ENCODE measurements around the gene OTUD1. TPM values are rescaled to one million over a fixed set of nuclear protein-coding genes. Genes with fewer than 3 reads are reported as not detected.
A peak's percentile ranks its signal among the peaks of the same experiment; 100 is the strongest.

OTUD1 gene
- total RNA-seq, 2 experiments from 2014 or later, result 6.6 to 7.0 TPM

DNA sequence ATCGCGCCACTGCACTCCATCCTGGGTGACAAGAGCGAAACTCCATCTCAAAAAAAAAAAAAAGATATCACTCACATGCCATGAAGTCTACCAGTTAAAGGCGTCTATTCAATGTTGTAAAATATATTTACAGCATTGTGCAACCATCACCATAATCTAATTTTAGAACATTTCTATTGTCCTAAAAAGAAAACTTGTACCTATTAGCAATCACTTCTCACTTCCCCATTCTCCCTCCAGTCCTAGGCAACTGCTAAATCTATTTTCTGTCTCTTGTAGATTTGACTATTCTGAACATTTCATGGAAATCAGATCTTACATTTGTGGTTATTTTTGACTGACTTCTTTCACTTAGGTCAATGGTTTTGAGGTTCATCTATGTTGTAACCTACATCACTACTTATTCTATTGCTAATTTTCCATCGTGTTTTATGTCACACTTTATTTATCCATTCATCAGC is 25.2 kb upstream of the OTUD1 start:
- peaks cover 22% of the 10 kb centered on the region for H3K4me1 Mint-ChIP-seq (ENCODE audit: low read depth)
- H3K27ac Mint-ChIP-seq, result peak overlapping the region; percentile 40
- no peak for DNase-seq
- no peaks in the 10 kb centered on the region for H3K36me3 Mint-ChIP-seq (ENCODE audit: low read depth)
- POLR2A ChIA-PET, result no interaction called here
- TF ChIP-seq, protein P1, sequence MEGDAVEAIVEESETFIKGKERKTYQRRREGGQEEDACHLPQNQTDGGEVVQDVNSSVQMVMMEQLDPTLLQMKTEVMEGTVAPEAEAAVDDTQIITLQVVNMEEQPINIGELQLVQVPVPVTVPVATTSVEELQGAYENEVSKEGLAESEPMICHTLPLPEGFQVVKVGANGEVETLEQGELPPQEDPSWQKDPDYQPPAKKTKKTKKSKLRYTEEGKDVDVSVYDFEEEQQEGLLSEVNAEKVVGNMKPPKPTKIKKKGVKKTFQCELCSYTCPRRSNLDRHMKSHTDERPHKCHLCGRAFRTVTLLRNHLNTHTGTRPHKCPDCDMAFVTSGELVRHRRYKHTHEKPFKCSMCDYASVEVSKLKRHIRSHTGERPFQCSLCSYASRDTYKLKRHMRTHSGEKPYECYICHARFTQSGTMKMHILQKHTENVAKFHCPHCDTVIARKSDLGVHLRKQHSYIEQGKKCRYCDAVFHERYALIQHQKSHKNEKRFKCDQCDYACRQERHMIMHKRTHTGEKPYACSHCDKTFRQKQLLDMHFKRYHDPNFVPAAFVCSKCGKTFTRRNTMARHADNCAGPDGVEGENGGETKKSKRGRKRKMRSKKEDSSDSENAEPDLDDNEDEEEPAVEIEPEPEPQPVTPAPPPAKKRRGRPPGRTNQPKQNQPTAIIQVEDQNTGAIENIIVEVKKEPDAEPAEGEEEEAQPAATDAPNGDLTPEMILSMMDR (IDR thresholded peaks at IDR 0.05), result no peak
- intact Hi-C loops (cut with micrococcal nuclease), result no loop called here
- H3K27me3 Mint-ChIP-seq, result no peaks in the 10 kb centered on the region
- no peak overlapping the region for H3K4me3 Mint-ChIP-seq
- no peaks in the 10 kb centered on the region for H3K9me3 Mint-ChIP-seq
- CTCF ChIA-PET, result no interaction called here
- ATAC-seq, result no peak

DNA sequence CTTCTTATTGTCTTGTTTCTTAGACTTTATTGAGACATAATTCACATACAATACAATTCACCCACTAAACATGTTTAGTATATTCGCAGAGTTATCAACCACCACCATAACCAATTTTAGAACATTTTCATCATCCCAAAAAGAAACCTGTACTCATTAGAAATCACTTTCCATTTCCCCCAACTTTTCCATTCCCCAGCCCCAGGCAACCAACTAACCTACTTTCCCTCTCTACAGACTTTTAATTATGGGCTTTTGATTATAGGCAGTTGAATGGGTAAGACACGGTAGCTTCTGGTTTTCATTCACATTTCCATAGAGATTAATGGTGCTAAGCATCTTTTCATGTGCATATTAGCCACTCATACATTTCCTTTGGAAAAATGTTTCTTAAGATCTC is 24.2 kb upstream of the OTUD1 start:
- no peaks in the 10 kb centered on the region for H3K27me3 Mint-ChIP-seq
- H3K4me3 Mint-ChIP-seq, result no peak overlapping the region
- H3K4me1 Mint-ChIP-seq (ENCODE audit: low read depth), result peaks cover 22% of the 10 kb centered on the region
- no peak for ATAC-seq
- intact Hi-C loops (cut with micrococcal nuclease), result no loop called here
- POLR2A ChIA-PET, result interaction anchor here (0.7 kb wide), 1 partner anchor 899 kb away, joined by 3 read pairs; no protein-coding TSS in a partner anchor
- DNase-seq, result no peak
- CTCF ChIA-PET, result no interaction called here
- no peaks in the 10 kb centered on the region for H3K9me3 Mint-ChIP-seq
- H3K36me3 Mint-ChIP-seq (ENCODE audit: low read depth), result no peaks in the 10 kb centered on the region
- TF ChIP-seq, protein P1 (IDR thresholded peaks at IDR 0.05), result no peak
- no peak overlapping the region for H3K27ac Mint-ChIP-seq

DNA sequence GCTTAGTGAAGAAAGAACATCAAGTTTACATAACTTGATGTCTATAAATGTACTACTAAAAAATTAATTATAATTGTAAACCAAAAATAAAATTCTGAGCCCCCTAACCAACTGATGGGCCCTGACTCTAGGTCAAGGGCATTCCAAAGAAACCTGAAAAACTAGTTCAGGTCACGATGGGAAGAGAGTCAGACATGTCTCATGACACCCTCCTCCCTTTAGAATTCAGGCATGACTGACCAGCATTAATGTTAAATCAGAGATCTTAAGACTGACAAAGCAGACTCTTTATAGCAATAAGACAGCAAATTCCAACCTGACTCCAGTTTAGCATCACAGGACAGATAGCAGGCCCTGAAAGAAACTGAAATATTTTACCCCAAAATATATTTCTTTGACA is 21.6 kb upstream of the OTUD1 start:
- TF ChIP-seq, protein P1 (IDR thresholded peaks at IDR 0.05), result no peak
- intact Hi-C loops (cut with micrococcal nuclease), result no loop called here
- peaks cover 17% of the 10 kb centered on the region for H3K4me1 Mint-ChIP-seq (ENCODE audit: low read depth)
- no peak overlapping the region for H3K27ac Mint-ChIP-seq
- ATAC-seq (no peak), DNase-seq (no peak)
- POLR2A ChIA-PET, result interaction anchor here (1.5 kb wide), 1 partner anchor 21 kb away, joined by 4 read pairs; the partner anchor contains the start of gene OTUD1
- H3K9me3 Mint-ChIP-seq, result no peaks in the 10 kb centered on the region
- CTCF ChIA-PET, result interaction anchor here (0.7 kb wide), 1 partner anchor 279 kb away, joined by 3 read pairs; no protein-coding TSS in a partner anchor
- H3K27me3 Mint-ChIP-seq, result no peaks in the 10 kb centered on the region
- H3K36me3 Mint-ChIP-seq (ENCODE audit: low read depth), result no peaks in the 10 kb centered on the region
- H3K4me3 Mint-ChIP-seq, result no peak overlapping the region

DNA sequence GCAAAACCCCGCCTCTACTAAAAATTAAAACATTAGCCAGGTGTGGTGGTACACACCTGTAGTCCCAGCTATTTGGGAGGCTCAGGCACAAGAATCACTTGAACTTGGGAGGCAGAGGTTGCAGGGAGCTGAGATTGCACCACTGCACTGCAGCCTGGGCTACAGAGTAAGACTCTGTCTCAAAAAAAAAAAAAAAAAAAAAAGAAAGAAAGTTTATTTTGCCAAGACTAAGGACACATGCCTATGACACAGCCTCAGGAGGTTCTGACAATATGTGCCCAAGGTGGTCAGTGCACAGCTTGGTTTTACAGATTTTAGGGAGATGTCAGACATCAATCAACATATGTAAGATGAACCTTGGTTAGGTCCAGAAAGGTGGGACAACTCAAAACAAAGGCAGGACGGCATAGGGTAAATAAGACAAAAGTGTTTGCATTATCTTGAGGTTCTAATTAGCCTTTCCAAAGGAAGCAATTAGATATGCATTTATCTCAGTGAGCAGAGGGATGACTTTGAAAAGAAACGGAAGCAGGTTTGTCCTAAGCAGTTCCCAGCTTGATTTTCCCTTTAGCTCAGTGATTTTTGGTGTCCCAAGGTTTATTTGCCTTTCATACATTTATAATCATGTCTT is 20.7 kb upstream of the OTUD1 start:
- H3K36me3 Mint-ChIP-seq (ENCODE audit: low read depth), result no peaks in the 10 kb centered on the region
- no peak overlapping the region for H3K4me3 Mint-ChIP-seq
- intact Hi-C loops (cut with micrococcal nuclease), result no loop called here
- H3K27ac Mint-ChIP-seq, result no peak overlapping the region
- peaks cover 3% of the 10 kb centered on the region for H3K27me3 Mint-ChIP-seq
- H3K4me1 Mint-ChIP-seq (ENCODE audit: low read depth), result peaks cover 11% of the 10 kb centered on the region
- H3K9me3 Mint-ChIP-seq, result no peaks in the 10 kb centered on the region
- TF ChIP-seq, protein P1 (IDR thresholded peaks at IDR 0.05), result no peak
- ChIA-PET POLR2A (interaction anchor here (1.2 to 1.5 kb wide), 2 partner anchors 9 to 20 kb away, joined by 4 read pairs; partner anchors contain the start of gene OTUD1), CTCF (no interaction called here)
- DNase-seq (no peak), ATAC-seq (no peak)

DNA sequence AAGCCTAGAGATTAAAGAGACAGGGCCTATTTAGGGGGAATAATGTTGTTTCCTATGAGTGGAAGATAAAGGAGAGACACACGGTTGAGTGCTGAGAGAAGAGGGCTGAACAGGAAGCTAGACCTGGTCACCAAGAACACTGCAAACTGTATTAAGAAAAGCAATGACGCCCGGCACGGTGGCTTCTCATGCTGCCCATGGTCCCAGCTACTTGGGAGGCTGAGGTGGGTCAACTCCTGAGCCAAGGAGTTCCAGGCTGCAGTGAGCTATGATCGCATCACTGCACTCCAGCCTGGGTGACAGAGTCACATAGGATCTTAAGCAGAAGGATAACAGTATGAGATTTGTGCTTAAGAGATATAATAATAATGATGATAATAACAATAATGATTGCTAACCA is 19.7 kb upstream of the OTUD1 start:
- ChIA-PET POLR2A (no interaction called here), CTCF (no interaction called here)
- intact Hi-C loops (cut with micrococcal nuclease), result no loop called here
- no peak for DNase-seq
- H3K27ac Mint-ChIP-seq, result no peak overlapping the region
- peaks cover 4% of the 10 kb centered on the region for H3K27me3 Mint-ChIP-seq
- H3K4me3 Mint-ChIP-seq, result no peak overlapping the region
- H3K4me1 Mint-ChIP-seq (ENCODE audit: low read depth), result peaks cover 4% of the 10 kb centered on the region
- no peaks in the 10 kb centered on the region for H3K9me3 Mint-ChIP-seq
- ATAC-seq, result no peak
- no peaks in the 10 kb centered on the region for H3K36me3 Mint-ChIP-seq (ENCODE audit: low read depth)
- TF ChIP-seq, protein P1 (IDR thresholded peaks at IDR 0.05), result no peak
